Ishikawa (cell line): ENCODE results near the gene RHOV.

Source experiments
- CEBPB ChIP-seq: IDR thresholded peaks from 2 replicates; pipeline ENCODE4 v1.6.1; 2012
- CREB1 ChIP-seq: IDR thresholded peaks from 2 replicates; pipeline ENCODE4 v1.6.1; 2012; ENCODE audit warnings: low read depth
- EGR1 ChIP-seq: IDR thresholded peaks from 2 replicates; pipeline ENCODE4 v1.6.1; 2012
- EP300 ChIP-seq: IDR thresholded peaks from 2 replicates; pipeline ENCODE4 v1.6.1; 2012; ENCODE audit warnings: borderline replicate concordance
- FOXM1 ChIP-seq: IDR thresholded peaks from 2 replicates; pipeline ENCODE4 v1.6.1; 2012; ENCODE audit warnings: low read depth, borderline replicate concordance
- MAX ChIP-seq: IDR thresholded peaks from 2 replicates; pipeline ENCODE4 v1.6.1; 2012
- NFIC ChIP-seq: IDR thresholded peaks from 2 replicates; pipeline ENCODE4 v1.6.1; 2012
- RAD21 ChIP-seq: IDR thresholded peaks from 2 replicates; pipeline ENCODE4 v1.6.1; 2012; ENCODE audit warnings: low read depth
- TAF1 ChIP-seq: IDR thresholded peaks from 2 replicates; pipeline ENCODE4 v1.6.1; 2012; ENCODE audit warnings: low read depth, mild to moderate bottlenecking
- TCF12 ChIP-seq: IDR thresholded peaks from 2 replicates; pipeline ENCODE4 v1.6.1; 2012; ENCODE audit warnings: low read depth
- TEAD4 ChIP-seq: IDR thresholded peaks from 2 replicates; pipeline ENCODE4 v1.6.1; 2012
- YY1 ChIP-seq: IDR thresholded peaks from 2 replicates; pipeline ENCODE4 v1.6.1; 2012; ENCODE audit warnings: low read depth
- ZBTB7A ChIP-seq: IDR thresholded peaks from 2 replicates; pipeline ENCODE4 v1.6.1; 2012; ENCODE audit warnings: low read depth
- TF ChIP-seq, protein P1 (sequence below): IDR thresholded peaks from 2 replicates; pipeline ENCODE4 v1.6.1; 2012; ENCODE audit warnings: low read depth, mild to moderate bottlenecking
- TF ChIP-seq, protein P2 (sequence below): IDR thresholded peaks from 2 replicates; pipeline ENCODE4 v1.6.1; 2012

The RHOV gene

DNA sequence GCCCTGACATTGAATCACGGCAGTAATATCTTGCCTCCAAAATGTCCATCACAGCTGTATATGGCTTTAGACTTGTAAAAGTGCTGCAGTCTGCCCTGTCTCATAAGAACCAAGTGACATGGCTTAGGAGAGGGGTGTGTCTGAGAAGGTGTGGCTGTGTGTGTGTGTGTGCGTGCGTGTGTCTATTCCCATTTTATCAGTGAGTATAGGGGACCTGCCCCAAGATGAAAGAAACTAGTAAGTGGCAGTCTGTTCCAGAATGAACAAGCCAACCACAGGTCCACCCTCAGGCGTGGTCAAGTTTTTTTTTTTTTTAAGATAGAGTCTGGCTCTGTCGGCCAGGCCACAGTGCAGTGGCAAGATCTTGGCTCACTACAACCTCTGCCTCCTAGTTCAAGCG lies 5.6 kb upstream of the RHOV start:
- TF ChIP-seq, protein P1, sequence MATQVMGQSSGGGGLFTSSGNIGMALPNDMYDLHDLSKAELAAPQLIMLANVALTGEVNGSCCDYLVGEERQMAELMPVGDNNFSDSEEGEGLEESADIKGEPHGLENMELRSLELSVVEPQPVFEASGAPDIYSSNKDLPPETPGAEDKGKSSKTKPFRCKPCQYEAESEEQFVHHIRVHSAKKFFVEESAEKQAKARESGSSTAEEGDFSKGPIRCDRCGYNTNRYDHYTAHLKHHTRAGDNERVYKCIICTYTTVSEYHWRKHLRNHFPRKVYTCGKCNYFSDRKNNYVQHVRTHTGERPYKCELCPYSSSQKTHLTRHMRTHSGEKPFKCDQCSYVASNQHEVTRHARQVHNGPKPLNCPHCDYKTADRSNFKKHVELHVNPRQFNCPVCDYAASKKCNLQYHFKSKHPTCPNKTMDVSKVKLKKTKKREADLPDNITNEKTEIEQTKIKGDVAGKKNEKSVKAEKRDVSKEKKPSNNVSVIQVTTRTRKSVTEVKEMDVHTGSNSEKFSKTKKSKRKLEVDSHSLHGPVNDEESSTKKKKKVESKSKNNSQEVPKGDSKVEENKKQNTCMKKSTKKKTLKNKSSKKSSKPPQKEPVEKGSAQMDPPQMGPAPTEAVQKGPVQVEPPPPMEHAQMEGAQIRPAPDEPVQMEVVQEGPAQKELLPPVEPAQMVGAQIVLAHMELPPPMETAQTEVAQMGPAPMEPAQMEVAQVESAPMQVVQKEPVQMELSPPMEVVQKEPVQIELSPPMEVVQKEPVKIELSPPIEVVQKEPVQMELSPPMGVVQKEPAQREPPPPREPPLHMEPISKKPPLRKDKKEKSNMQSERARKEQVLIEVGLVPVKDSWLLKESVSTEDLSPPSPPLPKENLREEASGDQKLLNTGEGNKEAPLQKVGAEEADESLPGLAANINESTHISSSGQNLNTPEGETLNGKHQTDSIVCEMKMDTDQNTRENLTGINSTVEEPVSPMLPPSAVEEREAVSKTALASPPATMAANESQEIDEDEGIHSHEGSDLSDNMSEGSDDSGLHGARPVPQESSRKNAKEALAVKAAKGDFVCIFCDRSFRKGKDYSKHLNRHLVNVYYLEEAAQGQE, result no peak
- TF ChIP-seq TAF1, result no peak
- no peak for TF ChIP-seq RAD21

DNA sequence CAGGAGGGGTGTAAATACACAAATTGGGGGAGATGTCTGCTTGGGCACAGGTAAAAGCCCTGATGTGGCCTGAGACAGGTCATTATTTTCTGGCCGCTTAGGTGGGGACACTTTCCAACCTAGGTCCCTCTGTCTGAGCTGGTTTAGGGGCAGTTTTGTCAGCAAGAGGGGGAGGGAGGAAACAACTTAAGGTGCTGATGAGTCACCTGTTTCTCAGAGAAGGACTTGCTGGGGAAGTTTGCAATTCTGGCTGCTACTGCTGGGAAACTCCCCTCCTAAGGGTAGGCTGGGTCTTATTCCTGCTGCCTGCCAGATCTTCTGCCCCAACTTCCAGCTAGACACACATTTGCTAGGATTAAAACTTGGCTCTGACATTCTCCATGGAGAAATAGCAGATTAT lies 4.8 kb upstream of the RHOV start:
- TF ChIP-seq EP300 (no peak), FOXM1 (no peak), MAX (no peak), CREB1 (no peak), TEAD4 (no peak), TCF12 (no peak), RAD21 (no peak), NFIC (no peak), EGR1 (no peak), YY1 (no peak), ZBTB7A (no peak), CEBPB (no peak), TAF1 (no peak)
- TF ChIP-seq, protein P1, result no peak
- TF ChIP-seq, protein P2, sequence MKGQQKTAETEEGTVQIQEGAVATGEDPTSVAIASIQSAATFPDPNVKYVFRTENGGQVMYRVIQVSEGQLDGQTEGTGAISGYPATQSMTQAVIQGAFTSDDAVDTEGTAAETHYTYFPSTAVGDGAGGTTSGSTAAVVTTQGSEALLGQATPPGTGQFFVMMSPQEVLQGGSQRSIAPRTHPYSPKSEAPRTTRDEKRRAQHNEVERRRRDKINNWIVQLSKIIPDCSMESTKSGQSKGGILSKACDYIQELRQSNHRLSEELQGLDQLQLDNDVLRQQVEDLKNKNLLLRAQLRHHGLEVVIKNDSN, result no peak

GRCh38 chr15:40877694-40878093 lies 3.7 kb upstream of the RHOV start:
- TF ChIP-seq RAD21 (no peak), TEAD4 (no peak), TAF1 (no peak), CEBPB (no peak), MAX (no peak), YY1 (no peak), EGR1 (no peak), FOXM1 (no peak), TCF12 (no peak), ZBTB7A (no peak), NFIC (no peak), EP300 (no peak), CREB1 (no peak)
- TF ChIP-seq, protein P2, result no peak
- TF ChIP-seq, protein P1, result no peak

DNA sequence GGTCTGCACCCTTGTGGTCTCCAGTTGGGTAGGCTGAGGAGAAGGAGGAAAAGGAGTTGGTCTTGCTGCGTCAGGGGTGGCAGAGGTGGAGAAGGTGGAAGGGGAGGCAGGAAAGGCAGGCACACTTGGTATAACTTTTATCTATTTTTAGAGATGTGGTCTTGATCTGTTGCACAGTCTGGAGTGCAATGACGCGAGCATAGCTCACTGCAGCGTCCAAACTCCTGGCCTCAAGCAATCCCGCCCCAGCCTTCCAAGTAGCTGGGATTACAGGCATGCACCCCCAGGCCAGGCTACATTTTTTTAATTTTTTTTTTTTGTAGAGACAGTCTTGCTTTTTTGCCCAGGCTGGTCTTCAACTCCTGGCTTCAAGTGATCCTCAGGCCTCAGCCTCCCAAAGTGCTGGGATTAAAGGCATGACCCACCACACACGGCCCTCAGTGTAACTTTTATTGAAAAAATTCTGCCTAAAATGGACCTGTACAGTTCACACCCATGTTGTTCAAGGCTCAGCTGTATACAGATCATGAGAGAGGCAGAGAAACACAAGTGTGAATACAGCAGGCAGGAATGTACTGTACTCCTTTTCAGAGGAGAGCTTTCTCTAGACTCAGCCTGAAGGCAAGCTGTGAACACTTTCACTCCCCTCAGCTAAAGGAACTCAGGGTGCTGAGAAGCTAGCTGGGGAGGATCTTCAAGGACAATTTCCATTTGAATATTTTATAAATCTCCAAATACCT lies 2.1 kb upstream of the RHOV start:
- TF ChIP-seq TCF12 (no peak), FOXM1 (no peak), YY1 (no peak), RAD21 (no peak), MAX (no peak), EP300 (no peak), ZBTB7A (no peak), TEAD4 (no peak), CREB1 (no peak), TAF1 (no peak), EGR1 (no peak), CEBPB (no peak), NFIC (no peak)
- TF ChIP-seq, protein P2, result no peak
- TF ChIP-seq, protein P1, result no peak
